ENCODE measurements around the gene APOL4. TPM values are rescaled to one million over a fixed set of nuclear protein-coding genes. Genes with fewer than 3 reads are reported as not detected.

The APOL4 gene
- total RNA-seq, 2 donors from 2014 or later = 0.52 to 18.1 TPM

DNA sequence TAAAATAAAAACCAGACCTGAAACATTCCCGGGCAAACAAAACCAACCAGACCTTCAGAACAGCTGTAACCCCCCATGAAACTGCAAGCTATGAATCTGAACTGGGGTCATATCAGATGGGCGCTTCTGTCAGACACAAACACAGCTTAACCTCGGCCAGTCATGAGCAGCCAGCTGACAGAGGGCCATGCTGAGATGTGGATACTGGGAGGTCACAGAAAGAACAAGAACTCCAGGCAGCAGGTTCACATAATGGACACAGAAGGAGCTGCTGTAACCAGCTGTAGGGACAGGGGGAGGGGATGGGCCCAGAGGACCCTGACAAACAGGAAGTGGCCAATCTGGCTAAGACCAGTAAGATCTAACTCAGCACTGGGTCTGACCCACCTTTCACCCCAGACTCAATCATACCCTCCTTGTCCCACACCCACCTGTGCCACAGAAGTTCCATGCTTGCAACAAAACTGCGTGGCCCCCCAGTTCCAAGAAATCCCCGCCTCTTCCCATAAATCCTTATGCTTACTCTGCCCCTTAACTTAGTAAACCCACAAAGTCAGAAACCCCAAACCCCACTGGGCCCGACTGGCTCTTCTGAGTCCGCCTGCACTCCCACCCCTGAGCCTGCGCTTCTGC lies 4.0 kb downstream of the APOL4 start:
- H3K27ac ChIP-seq = no peak overlapping the region
- WGBS, 2 donors = 68 to 71% methylated on average over 8 of the region's 8 CpGs

DNA sequence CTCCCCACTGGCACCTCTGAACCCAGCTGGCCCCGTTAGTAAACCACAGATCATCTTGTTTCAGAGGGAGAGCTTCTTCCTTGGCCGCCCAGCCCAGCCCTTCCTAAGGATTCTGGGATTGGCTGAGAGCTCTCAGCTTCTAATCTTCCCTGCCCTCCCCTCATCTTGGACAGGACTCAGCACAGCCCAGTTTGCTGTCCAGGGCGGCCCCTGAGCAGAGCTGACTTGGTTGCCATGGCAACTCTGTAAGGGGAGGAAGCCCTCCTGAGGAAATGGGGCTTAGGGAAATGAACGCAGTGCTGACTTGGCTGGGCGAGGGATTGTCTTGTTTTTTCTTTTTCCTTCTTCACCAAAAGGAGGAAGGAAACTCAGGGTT lies 4.6 kb downstream of the APOL4 start:
- intact Hi-C loops (cut with DNase I) = no loop called here
- H3K4me3 ChIP-seq = no peak overlapping the region
- 35 to 44% methylated on average over 4 to 5 of the region's 5 CpGs for WGBS, 2 donors
- no peaks in the 10 kb centered on the region for H3K36me3 ChIP-seq (replicated peaks in 1 of 2; ENCODE audit: insufficient read depth in 1 of 2, low read depth in 2 of 2)
- H3K9me3 ChIP-seq = no peaks in the 10 kb centered on the region
- peaks cover 8% of the 10 kb centered on the region for H3K4me1 ChIP-seq
- no peak overlapping the region for H3K27ac ChIP-seq
- DNase-seq (peak in 2 of 4 donors; percentile 28 to 52), ATAC-seq (no peak)
- H3K27me3 ChIP-seq = no peaks in the 10 kb centered on the region
- no peak for TF ChIP-seq POLR2A (IDR thresholded peaks at IDR 0.05)
- TF ChIP-seq, protein P1, sequence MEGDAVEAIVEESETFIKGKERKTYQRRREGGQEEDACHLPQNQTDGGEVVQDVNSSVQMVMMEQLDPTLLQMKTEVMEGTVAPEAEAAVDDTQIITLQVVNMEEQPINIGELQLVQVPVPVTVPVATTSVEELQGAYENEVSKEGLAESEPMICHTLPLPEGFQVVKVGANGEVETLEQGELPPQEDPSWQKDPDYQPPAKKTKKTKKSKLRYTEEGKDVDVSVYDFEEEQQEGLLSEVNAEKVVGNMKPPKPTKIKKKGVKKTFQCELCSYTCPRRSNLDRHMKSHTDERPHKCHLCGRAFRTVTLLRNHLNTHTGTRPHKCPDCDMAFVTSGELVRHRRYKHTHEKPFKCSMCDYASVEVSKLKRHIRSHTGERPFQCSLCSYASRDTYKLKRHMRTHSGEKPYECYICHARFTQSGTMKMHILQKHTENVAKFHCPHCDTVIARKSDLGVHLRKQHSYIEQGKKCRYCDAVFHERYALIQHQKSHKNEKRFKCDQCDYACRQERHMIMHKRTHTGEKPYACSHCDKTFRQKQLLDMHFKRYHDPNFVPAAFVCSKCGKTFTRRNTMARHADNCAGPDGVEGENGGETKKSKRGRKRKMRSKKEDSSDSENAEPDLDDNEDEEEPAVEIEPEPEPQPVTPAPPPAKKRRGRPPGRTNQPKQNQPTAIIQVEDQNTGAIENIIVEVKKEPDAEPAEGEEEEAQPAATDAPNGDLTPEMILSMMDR (IDR thresholded peaks at IDR 0.05) = no peak

More for the DNA sequence above, 4.0 kb downstream of the APOL4 start:
- H3K27me3 ChIP-seq = no peaks in the 10 kb centered on the region
- H3K36me3 ChIP-seq (replicated peaks in 1 of 2; ENCODE audit: insufficient read depth in 1 of 2, low read depth in 2 of 2) = no peaks in the 10 kb centered on the region
- DNase-seq = no peak
- H3K4me1 ChIP-seq = peaks cover 14% of the 10 kb centered on the region
- ATAC-seq = no peak
- intact Hi-C loops (cut with DNase I) = no loop called here
- no peak overlapping the region for H3K4me3 ChIP-seq
- TF ChIP-seq, protein P1 (IDR thresholded peaks at IDR 0.05) = no peak
- TF ChIP-seq POLR2A (IDR thresholded peaks at IDR 0.05) = no peak
- H3K9me3 ChIP-seq = no peaks in the 10 kb centered on the region

GRCh38 chr22:36196254-36197064 lies 5.2 kb downstream of the APOL4 start:
- ATAC-seq (no peak), DNase-seq (no peak)
- Histone ChIP-seq H3K27ac (no peak overlapping the region), H3K4me1 (peaks cover 2% of the 10 kb centered on the region), H3K36me3 (replicated peaks in 1 of 2; ENCODE audit: insufficient read depth in 1 of 2, low read depth in 2 of 2) (no peaks in the 10 kb centered on the region), H3K4me3 (no peak overlapping the region), H3K9me3 (no peaks in the 10 kb centered on the region), H3K27me3 (no peaks in the 10 kb centered on the region)
- TF ChIP-seq, protein P1 (IDR thresholded peaks at IDR 0.05) = no peak
- TF ChIP-seq POLR2A (IDR thresholded peaks at IDR 0.05) = no peak
- intact Hi-C loops (cut with DNase I) = no loop called here
- 46 to 51% methylated on average over 6 of the region's 6 CpGs for WGBS, 2 donors

DNA sequence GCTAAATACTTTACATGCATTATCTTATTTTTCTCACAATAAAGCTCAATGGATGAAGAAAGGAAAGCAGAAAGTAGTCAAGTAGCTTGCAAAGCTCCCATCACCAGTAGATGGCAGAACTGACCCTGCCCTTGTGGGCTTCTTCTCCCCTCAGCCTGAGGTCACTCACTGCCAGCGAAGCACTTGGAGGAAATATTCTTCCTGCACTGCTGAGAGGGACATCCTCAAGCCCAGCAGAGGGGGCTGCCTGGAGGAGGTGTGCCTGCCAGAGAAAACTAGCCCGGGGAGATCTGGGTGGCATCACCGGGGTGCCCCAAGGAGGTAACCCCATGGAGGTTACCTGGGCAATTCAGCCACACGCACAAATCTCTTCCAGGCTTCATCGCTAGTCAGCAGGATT lies 6.6 kb downstream of the APOL4 start:
- Histone ChIP-seq H3K4me3 (no peak overlapping the region), H3K36me3 (replicated peaks in 1 of 2; ENCODE audit: insufficient read depth in 1 of 2, low read depth in 2 of 2) (no peaks in the 10 kb centered on the region), H3K4me1 (no peaks in the 10 kb centered on the region), H3K9me3 (no peaks in the 10 kb centered on the region), H3K27me3 (no peaks in the 10 kb centered on the region), H3K27ac (no peak overlapping the region)
- intact Hi-C loops (cut with DNase I) = no loop called here
- ATAC-seq = peak; percentile 76
- 39 to 54% methylated on average over 5 of the region's 5 CpGs for WGBS, 2 donors
- DNase-seq = peak; percentile 34 to 60 (median 52)
- TF ChIP-seq POLR2A (IDR thresholded peaks at IDR 0.05) = no peak
- TF ChIP-seq, protein P1 (IDR thresholded peaks at IDR 0.05) = peak; percentile 22 to 67 (median 56)
